ENCODE data around the gene HTR4. TPM values are rescaled to one million over a fixed set of nuclear protein-coding genes. Genes with fewer than 3 reads are reported as not detected.

Gene HTR4
- polyA plus RNA-seq, 1 of the 3 experiments (the other 2 are of a cell fraction): not detected

GRCh38 chr5:148687427-148687826 lies 33.1 kb upstream of the HTR4 start (continued):
- TF ChIP-seq, protein P1, sequence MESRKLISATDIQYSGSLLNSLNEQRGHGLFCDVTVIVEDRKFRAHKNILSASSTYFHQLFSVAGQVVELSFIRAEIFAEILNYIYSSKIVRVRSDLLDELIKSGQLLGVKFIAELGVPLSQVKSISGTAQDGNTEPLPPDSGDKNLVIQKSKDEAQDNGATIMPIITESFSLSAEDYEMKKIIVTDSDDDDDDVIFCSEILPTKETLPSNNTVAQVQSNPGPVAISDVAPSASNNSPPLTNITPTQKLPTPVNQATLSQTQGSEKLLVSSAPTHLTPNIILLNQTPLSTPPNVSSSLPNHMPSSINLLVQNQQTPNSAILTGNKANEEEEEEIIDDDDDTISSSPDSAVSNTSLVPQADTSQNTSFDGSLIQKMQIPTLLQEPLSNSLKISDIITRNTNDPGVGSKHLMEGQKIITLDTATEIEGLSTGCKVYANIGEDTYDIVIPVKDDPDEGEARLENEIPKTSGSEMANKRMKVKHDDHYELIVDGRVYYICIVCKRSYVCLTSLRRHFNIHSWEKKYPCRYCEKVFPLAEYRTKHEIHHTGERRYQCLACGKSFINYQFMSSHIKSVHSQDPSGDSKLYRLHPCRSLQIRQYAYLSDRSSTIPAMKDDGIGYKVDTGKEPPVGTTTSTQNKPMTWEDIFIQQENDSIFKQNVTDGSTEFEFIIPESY (IDR thresholded peaks at IDR 0.05; ENCODE audit: borderline replicate concordance, low read depth): no peak
- TF ChIP-seq TEAD4 (IDR thresholded peaks at IDR 0.05; ENCODE audit: borderline replicate concordance, insufficient read depth): no peak

- Histone ChIP-seq H2AFZ (ENCODE audit: low read depth) (no peak overlapping the region), H3K36me3 (replicated peaks in 1 of 2; ENCODE audit: control insufficient read depth in 1 of 2, insufficient read depth in 2 of 2, low read length in 1 of 2) (no peaks in the 10 kb centered on the region), H3K9me3 (no peaks in the 10 kb centered on the region; the same call in 1 of the 2 replicates), H4K20me1 (ENCODE audit: insufficient read depth) (no peaks in the 10 kb centered on the region), H3K27me3 (ENCODE audit: insufficient read depth) (no peaks in the 10 kb centered on the region; the same call in 1 of the 2 replicates), H3K79me2 (ENCODE audit: insufficient read depth) (no peaks in the 10 kb centered on the region), H3K9me2 (no peaks in the 10 kb centered on the region), H3F3A (replicated peaks; ENCODE audit: insufficient read depth) (no peaks in the 10 kb centered on the region), H3K4me2 (peak overlapping the region; percentile 8; the same call in 1 of the 2 replicates), H3K9ac (no peak overlapping the region), H3K27ac (ENCODE audit: low read depth in 2 of 2, low read length in 1 of 2) (peak overlapping the region in 1 of 2 experiments; percentile 49; a peak in 1 of 4 replicates), H3K4me1 (ENCODE audit: control insufficient read depth in 1 of 2, insufficient read depth in 2 of 2, low read depth in 1 of 2, low read length in 1 of 2) (peaks cover 0 to 4% of the 10 kb centered on the region in 2 experiments; a peak in 2 of 4 replicates), H3K4me3 (ENCODE audit: low read depth in 2 of 2, low read length in 1 of 2) (no peak overlapping the region)
- no peak for DNase-seq
- CTCF ChIA-PET: interaction anchor here (0.7 to 2.5 kb wide), 16 partner anchors 10 to 455 kb away, joined by 3 to 35 read pairs (median 4); partner anchors contain the start of gene ABLIM3
- no peak for TF ChIP-seq ELF1 (IDR thresholded peaks at IDR 0.05)
- TF ChIP-seq EP300 (IDR thresholded peaks at IDR 0.05; ENCODE audit: borderline replicate concordance in 1 of 2, low read depth in 1 of 2, low read length in 1 of 2): no peak
- TF ChIP-seq, protein P2, sequence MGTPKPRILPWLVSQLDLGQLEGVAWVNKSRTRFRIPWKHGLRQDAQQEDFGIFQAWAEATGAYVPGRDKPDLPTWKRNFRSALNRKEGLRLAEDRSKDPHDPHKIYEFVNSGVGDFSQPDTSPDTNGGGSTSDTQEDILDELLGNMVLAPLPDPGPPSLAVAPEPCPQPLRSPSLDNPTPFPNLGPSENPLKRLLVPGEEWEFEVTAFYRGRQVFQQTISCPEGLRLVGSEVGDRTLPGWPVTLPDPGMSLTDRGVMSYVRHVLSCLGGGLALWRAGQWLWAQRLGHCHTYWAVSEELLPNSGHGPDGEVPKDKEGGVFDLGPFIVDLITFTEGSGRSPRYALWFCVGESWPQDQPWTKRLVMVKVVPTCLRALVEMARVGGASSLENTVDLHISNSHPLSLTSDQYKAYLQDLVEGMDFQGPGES (IDR thresholded peaks at IDR 0.05; ENCODE audit: low read depth, low read length): no peak
- no peak for TF ChIP-seq RFX5 (IDR thresholded peaks at IDR 0.05; ENCODE audit: low read length)
- no peak for TF ChIP-seq RCOR1 (IDR thresholded peaks at IDR 0.05; ENCODE audit: low read length)
- TF ChIP-seq NFIC (IDR thresholded peaks at IDR 0.05; ENCODE audit: borderline replicate concordance): no peak
- no peak for TF ChIP-seq YY1 (IDR thresholded peaks at IDR 0.05; ENCODE audit: low read depth)
- POLR2A ChIA-PET: no interaction called here
Observed at GRCh38 chr5:148686660-148687059, 32.3 kb upstream of the HTR4 start.

DNA sequence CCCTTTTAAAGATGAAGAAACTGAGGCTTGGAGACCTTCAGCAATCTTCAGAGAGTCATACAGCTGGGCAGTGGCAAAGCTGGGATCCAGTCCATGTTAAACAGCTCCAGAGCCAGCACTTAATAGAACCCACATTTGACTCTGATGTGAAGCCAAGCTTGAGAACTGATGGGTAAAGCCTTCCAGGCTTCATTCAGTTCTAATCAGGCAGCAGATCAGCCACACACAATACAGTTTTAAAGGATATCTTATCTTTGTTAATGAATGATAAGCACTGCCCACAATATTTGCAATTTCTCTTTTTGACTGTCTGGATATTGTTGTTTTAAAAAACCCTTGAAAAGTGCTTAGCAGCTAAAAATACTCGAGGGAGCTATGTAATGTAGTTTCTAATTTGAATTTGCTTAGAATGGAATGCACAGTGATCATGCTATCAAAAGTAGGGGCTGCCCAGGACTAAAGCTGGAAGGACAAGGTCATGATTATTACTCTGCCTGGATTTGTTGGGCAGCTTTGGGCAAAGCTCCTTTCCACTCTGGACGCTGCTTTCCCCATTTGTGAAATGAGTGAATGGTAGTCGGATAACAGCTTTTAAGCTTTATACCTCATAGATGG lies 31.3 kb upstream of the HTR4 start:
- H3K4me1 ChIP-seq (ENCODE audit: control insufficient read depth in 1 of 2, insufficient read depth in 2 of 2, low read depth in 1 of 2, low read length in 1 of 2): peaks cover 0 to 4% of the 10 kb centered on the region in 2 experiments; a peak in 2 of 4 replicates
- H3K4me2 ChIP-seq: peak overlapping the region; percentile 8; the same call in 1 of the 2 replicates
- no peaks in the 10 kb centered on the region; the same call in 1 of the 2 replicates for H3K27me3 ChIP-seq (ENCODE audit: insufficient read depth)
- peak; percentile 42 for DNase-seq
- POLR2A ChIA-PET: no interaction called here
- CTCF ChIA-PET: interaction anchor here (0.9 to 1.7 kb wide), 8 partner anchors 9 to 350 kb away, joined by 3 to 12 read pairs (median 4); no protein-coding TSS in a partner anchor
- no peaks in the 10 kb centered on the region for H4K20me1 ChIP-seq (ENCODE audit: insufficient read depth)
- no peak overlapping the region for H3K4me3 ChIP-seq (ENCODE audit: low read depth in 2 of 2, low read length in 1 of 2)
- H3K27ac ChIP-seq (ENCODE audit: low read depth in 2 of 2, low read length in 1 of 2): peak overlapping the region; percentile 39 to 49; a peak in 2 of 4 replicates
- H3K9me3 ChIP-seq: no peaks in the 10 kb centered on the region
- H3K9me2 ChIP-seq: no peaks in the 10 kb centered on the region
- no peak overlapping the region for H2AFZ ChIP-seq (ENCODE audit: low read depth)
- no peak overlapping the region for H3K9ac ChIP-seq
- H3F3A ChIP-seq (replicated peaks; ENCODE audit: insufficient read depth): no peaks in the 10 kb centered on the region
- 10% methylated on average over 3 of the region's 3 CpGs for WGBS (ENCODE audit: low lambda C conversion rate)
- H3K79me2 ChIP-seq (ENCODE audit: insufficient read depth): no peaks in the 10 kb centered on the region
- H3K36me3 ChIP-seq (replicated peaks in 1 of 2; ENCODE audit: control insufficient read depth in 1 of 2, insufficient read depth in 2 of 2, low read length in 1 of 2): no peaks in the 10 kb centered on the region
- 0 out of 2 replicates have a peak, but pooled peaks have one; percentile 21 for TF ChIP-seq TEAD4 (IDR thresholded peaks at IDR 0.05; ENCODE audit: borderline replicate concordance, insufficient read depth)
- TF ChIP-seq EP300 (IDR thresholded peaks at IDR 0.05; ENCODE audit: borderline replicate concordance in 1 of 2, low read depth in 1 of 2, low read length in 1 of 2): peak in 1 of 2 experiments; percentile 92; a peak in 2 of 4 replicates
- TF ChIP-seq, protein P3, sequence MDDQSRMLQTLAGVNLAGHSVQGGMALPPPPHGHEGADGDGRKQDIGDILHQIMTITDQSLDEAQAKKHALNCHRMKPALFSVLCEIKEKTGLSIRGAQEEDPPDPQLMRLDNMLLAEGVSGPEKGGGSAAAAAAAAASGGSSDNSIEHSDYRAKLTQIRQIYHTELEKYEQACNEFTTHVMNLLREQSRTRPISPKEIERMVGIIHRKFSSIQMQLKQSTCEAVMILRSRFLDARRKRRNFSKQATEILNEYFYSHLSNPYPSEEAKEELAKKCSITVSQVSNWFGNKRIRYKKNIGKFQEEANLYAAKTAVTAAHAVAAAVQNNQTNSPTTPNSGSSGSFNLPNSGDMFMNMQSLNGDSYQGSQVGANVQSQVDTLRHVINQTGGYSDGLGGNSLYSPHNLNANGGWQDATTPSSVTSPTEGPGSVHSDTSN (IDR thresholded peaks at IDR 0.05): no peak
- peak; percentile 92; the same call in 1 of the 2 replicates for TF ChIP-seq RCOR1 (IDR thresholded peaks at IDR 0.05; ENCODE audit: low read length)
- TF ChIP-seq CHD2 (IDR thresholded peaks at IDR 0.05; ENCODE audit: low read length, partially characterized antibody): peak; percentile 71
- TF ChIP-seq GABPA (IDR thresholded peaks at IDR 0.05; ENCODE audit: low read depth): no peak
- TF ChIP-seq NFIC (IDR thresholded peaks at IDR 0.05; ENCODE audit: borderline replicate concordance): no peak
- no peak for TF ChIP-seq USF1 (IDR thresholded peaks at IDR 0.05; ENCODE audit: borderline replicate concordance, low read depth)
- peak; percentile 32 for TF ChIP-seq RAD21 (IDR thresholded peaks at IDR 0.05; ENCODE audit: low read length)
- peak; percentile 44; the same call in 1 of the 2 replicates for TF ChIP-seq RFX5 (IDR thresholded peaks at IDR 0.05; ENCODE audit: low read length)
- peak; percentile 96 for TF ChIP-seq GATA2 (CRISPR knock-in tag; IDR thresholded peaks at IDR 0.05)
- TF ChIP-seq, protein P2 (IDR thresholded peaks at IDR 0.05; ENCODE audit: low read depth, low read length): no peak
- peak; percentile 15; the same call in 1 of the 2 replicates for TF ChIP-seq MXI1 (IDR thresholded peaks at IDR 0.05; ENCODE audit: low read depth, low read length)
- TF ChIP-seq NRF1 (IDR thresholded peaks at IDR 0.05; ENCODE audit: low read depth, low read length): no peak

All from SK-N-SH (cell line).